ENCODE results near the gene EIF4G3.

DNA sequence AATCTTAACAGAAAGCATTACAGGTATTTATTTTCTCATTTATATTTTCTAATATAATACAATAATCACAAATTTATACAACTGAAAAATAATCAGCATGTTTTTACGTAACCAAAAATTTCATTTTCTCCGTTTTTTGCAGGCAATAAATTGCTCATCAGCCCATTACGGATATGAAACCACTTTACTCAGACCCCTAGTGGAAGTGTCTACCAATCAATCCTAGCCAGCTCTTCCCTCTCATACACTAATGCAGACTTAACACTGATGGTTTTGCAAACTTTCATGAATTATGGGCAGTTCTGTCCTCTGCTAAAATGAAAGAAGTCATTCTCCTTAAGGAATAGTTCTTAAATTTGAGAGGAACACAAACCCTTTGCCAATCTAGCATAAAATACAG lies 124.7 kb downstream of the EIF4G3 start:
- TF ChIP-seq, protein P1, sequence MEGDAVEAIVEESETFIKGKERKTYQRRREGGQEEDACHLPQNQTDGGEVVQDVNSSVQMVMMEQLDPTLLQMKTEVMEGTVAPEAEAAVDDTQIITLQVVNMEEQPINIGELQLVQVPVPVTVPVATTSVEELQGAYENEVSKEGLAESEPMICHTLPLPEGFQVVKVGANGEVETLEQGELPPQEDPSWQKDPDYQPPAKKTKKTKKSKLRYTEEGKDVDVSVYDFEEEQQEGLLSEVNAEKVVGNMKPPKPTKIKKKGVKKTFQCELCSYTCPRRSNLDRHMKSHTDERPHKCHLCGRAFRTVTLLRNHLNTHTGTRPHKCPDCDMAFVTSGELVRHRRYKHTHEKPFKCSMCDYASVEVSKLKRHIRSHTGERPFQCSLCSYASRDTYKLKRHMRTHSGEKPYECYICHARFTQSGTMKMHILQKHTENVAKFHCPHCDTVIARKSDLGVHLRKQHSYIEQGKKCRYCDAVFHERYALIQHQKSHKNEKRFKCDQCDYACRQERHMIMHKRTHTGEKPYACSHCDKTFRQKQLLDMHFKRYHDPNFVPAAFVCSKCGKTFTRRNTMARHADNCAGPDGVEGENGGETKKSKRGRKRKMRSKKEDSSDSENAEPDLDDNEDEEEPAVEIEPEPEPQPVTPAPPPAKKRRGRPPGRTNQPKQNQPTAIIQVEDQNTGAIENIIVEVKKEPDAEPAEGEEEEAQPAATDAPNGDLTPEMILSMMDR (IDR thresholded peaks at IDR 0.05): no peak
- no peak for TF ChIP-seq POLR2A (IDR thresholded peaks at IDR 0.05)
